K562 (cell line): ENCODE data around the gene MVK. TPM values are rescaled to one million over a fixed set of nuclear protein-coding genes. Genes with fewer than 3 reads are reported as not detected.

Experiments used
- ATAC-seq: fragments of 200-7000 bp; cut with Tn5 transposase; 3 replicates; pipeline ENCODE4 v1.9.1; 2020; ENCODE audit warnings: moderate library complexity
- BruUV-seq: library from RNA; stranded (reverse); fragments of 400-500 nt; replicated peaks from 2 replicates; lab custom pipeline; 2021; lab: Mats Ljungman, UMichigan
- CTCF ChIA-PET: fragments of 300-600 bp; formaldehyde crosslinking; extraction: SDS; loops from one replicate; lab custom pipeline; 2021; ENCODE audit warnings: low intra/inter-chr PET ratio; lab: Yijun Ruan, JAX
- POLR2A ChIA-PET: fragments of 300-600, 350-650 bp; sonication (Branson Sonifier 250); formaldehyde crosslinking; extraction: SDS; loops from one replicate; lab custom pipeline; 2021; ENCODE audit warnings: antibody characterized with exemption, inconsistent platforms; lab: Yijun Ruan, JAX
- DNase-seq, 4 experiments: peaks; one replicate each; pipeline versions ENCODE4 v3.0.0 to v3.0.0-alpha.2; 2011 to 2018; ENCODE audit warnings: low spot score in 3 of 4, mixed read lengths in 3 of 4; ENCODE audit errors: extremely low read depth in 1 of 4
- FAIRE-seq: peaks from 2 replicates; lab custom pipeline; 2011; peaks lifted over from hg19 to GRCh38; lab: Jason Lieb, UNC
- H2AFZ ChIP-seq: 2 replicates; pipeline ENCODE4 v1.6.0; 2011; ENCODE audit warnings: low read depth, low read length, control low read depth, inconsistent platforms
- H3K27ac ChIP-seq: fragments of 200-600 bp; 3 replicates; pipeline ENCODE4 v1.8.0; 2011; ENCODE audit warnings: low read depth, mild to moderate bottlenecking, control low read depth, inconsistent platforms, low read length, moderate library complexity, mixed read lengths; ENCODE audit errors: extremely low read depth
- H3K27me3 ChIP-seq, 2 experiments: fragments of 300-600 bp in 1 of 2; 2 replicates in 1 of 2; 3 replicates in 1 of 2; pipeline versions ENCODE4 v1.6.0 to v1.8.0; 2011; ENCODE audit warnings: inconsistent platforms in 2 of 2, low read length in 2 of 2, mild to moderate bottlenecking in 1 of 2, mixed read lengths in 1 of 2, moderate library complexity in 1 of 2; ENCODE audit not compliant: control insufficient read depth in 2 of 2, insufficient read depth in 2 of 2
- H3K36me3 ChIP-seq: fragments of 300-600 bp; 3 replicates; pipeline ENCODE4 v1.8.0; 2011; ENCODE audit warnings: mild to moderate bottlenecking, low read length, inconsistent platforms; ENCODE audit not compliant: control insufficient read depth, insufficient read depth
- H3K4me1 ChIP-seq, 2 experiments: fragments of 200-600 bp in 1 of 2; replicated peaks in 1 of 2; 2 replicates in 1 of 2; 3 replicates in 1 of 2; pipeline versions ENCODE4 v1.5.1 to v1.8.0; 2011; ENCODE audit warnings: inconsistent platforms in 2 of 2, low read length in 2 of 2, mild to moderate bottlenecking in 1 of 2, mixed read lengths in 1 of 2, moderate library complexity in 1 of 2; ENCODE audit not compliant: control insufficient read depth in 2 of 2, insufficient read depth in 2 of 2
- H3K4me2 ChIP-seq: 2 replicates; pipeline ENCODE4 v1.6.1; 2011; ENCODE audit warnings: low read length, control low read depth, inconsistent platforms, mixed read lengths; ENCODE audit not compliant: insufficient read depth
- H3K4me3 ChIP-seq: fragments of 200-600 bp; sonication (generic), shearing (Covaris generic); 2 replicates; pipeline ENCODE4 v1.5.1; 2016; ENCODE audit warnings: control low read depth, inconsistent platforms
- H3K79me2 ChIP-seq: fragments of 200-600 bp; 3 replicates; pipeline ENCODE4 v1.8.0; 2011; ENCODE audit warnings: low read length, inconsistent platforms; ENCODE audit not compliant: control insufficient read depth, insufficient read depth
- H3K9ac ChIP-seq, 2 experiments: 2 replicates each; pipeline versions ENCODE4 v1.6.0 to v1.6.1; 2011; ENCODE audit warnings: low read depth in 2 of 2, low read length in 2 of 2, control low read depth in 1 of 2, inconsistent platforms in 1 of 2, mild to moderate bottlenecking in 1 of 2, mixed read lengths in 1 of 2; ENCODE audit not compliant: insufficient read depth in 1 of 2
- H3K9me1 ChIP-seq: one replicate; pipeline ENCODE4 v1.6.0; 2011; ENCODE audit warnings: inconsistent platforms, mild to moderate bottlenecking, low read length, moderate library complexity; ENCODE audit not compliant: control insufficient read depth, insufficient read depth
- H3K9me3 ChIP-seq: replicated peaks from 2 replicates; pipeline ENCODE4 v1.5.1; 2011; ENCODE audit warnings: low read depth, low read length, inconsistent platforms; ENCODE audit not compliant: control insufficient read depth, insufficient read depth
- H4K20me1 ChIP-seq: replicated peaks from 2 replicates; pipeline ENCODE4 v1.6.1; 2011; ENCODE audit warnings: low read length, inconsistent platforms, mixed read lengths; ENCODE audit not compliant: control insufficient read depth, insufficient read depth
- BHLHE40 ChIP-seq: IDR thresholded peaks from 2 replicates; pipeline ENCODE4 v1.6.1; 2011; ENCODE audit warnings: low read length, improper control_type of control experiment
- FOXK2 ChIP-seq, 2 experiments: fragments of 450-650 bp; IDR thresholded peaks in 1 of 2; conservative IDR thresholded peaks in 1 of 2; 2 replicates each; pipeline ENCODE4 v1.6.1; 2016; ENCODE audit warnings: low read depth in 2 of 2, mild to moderate bottlenecking in 1 of 2
- JUN ChIP-seq, 2 experiments: sonication (generic) in 1 of 2; formaldehyde crosslinking in 1 of 2; IDR thresholded peaks; 2 replicates each; pipeline versions ENCODE4 v1.6.1 to v1.8.0; 2012 to 2022; ENCODE audit warnings: borderline replicate concordance in 2 of 2, mild to moderate bottlenecking in 2 of 2, improper control_type of control experiment in 1 of 2, low read depth in 1 of 2, low read length in 1 of 2, missing genetic modification reagents in 1 of 2
- KHSRP ChIP-seq: fragments of 450-650 bp; IDR thresholded peaks from 2 replicates; pipeline ENCODE4 v1.6.1; 2017
- MAZ ChIP-seq, 2 experiments: fragments of 450-650 bp in 1 of 2; sonication (generic) in 1 of 2; formaldehyde crosslinking; IDR thresholded peaks in 1 of 2; conservative IDR thresholded peaks in 1 of 2; 2 replicates each; pipeline versions ENCODE4 v1.4.0 to v1.5.0; 2020; ENCODE audit warnings: mild to moderate bottlenecking in 1 of 2, missing genetic modification reagents in 1 of 2
- MNT ChIP-seq, 2 experiments: fragments of 450-650 bp; conservative IDR thresholded peaks; 2 replicates each; pipeline ENCODE4 v1.6.1; 2017; ENCODE audit warnings: mild to moderate bottlenecking in 2 of 2, moderate library complexity in 2 of 2
- SMAD4 ChIP-seq: fragments of 250-450 bp; sonication (Bioruptor Pico); conservative IDR thresholded peaks from 2 replicates; pipeline ENCODE4 v1.8.0; 2021; ENCODE audit warnings: inconsistent platforms, mild to moderate bottlenecking, moderate library complexity
- TAF15 ChIP-seq: fragments of 200-400 bp; formaldehyde crosslinking; IDR thresholded peaks from 2 replicates; pipeline ENCODE4 v1.6.1; 2017; ENCODE audit warnings: mild to moderate bottlenecking, low read depth, low read length, moderate library complexity
- TBP ChIP-seq: optimal IDR thresholded peaks from 2 replicates; pipeline ENCODE3; 2011; ENCODE audit warnings: low read depth, low read length, improper control_type of control experiment
- ZFP1 ChIP-seq: fragments of 450-650 bp; formaldehyde crosslinking; IDR thresholded peaks from 2 replicates; pipeline ENCODE4 v1.4.0; 2020; ENCODE audit warnings: mild to moderate bottlenecking, mixed read lengths
- ZSCAN29 ChIP-seq: fragments of 450-650 bp; IDR thresholded peaks from 2 replicates; pipeline ENCODE4 v1.6.1; 2017
- WGBS: fragments of 100-300 bp; shearing (Covaris generic); methylation state at CpG from one replicate; pipeline ENCODE4 v1.1.6; 2016; ENCODE audit warnings: low coverage, mixed read lengths; ENCODE audit not compliant: insufficient coverage; ENCODE audit errors: missing lambda C conversion rate; 5-methylcytosine and 5-hydroxymethylcytosine counted together
- in situ Hi-C: fragments of 300-500 bp; cut with MboI; formaldehyde crosslinking; loops from 4 replicates; pipeline ENCODE4 v1.15.0; 2018; ENCODE audit warnings: inconsistent platforms, mixed read lengths
- intact Hi-C: fragments of 100-400 bp; cut with micrococcal nuclease; formaldehyde crosslinking; loops from 2 replicates; pipeline ENCODE4 v1.14.2; 2022
- polyA plus RNA-seq, 8 experiments: library from polyadenylated mRNA; depleted of rRNA in 4 of 8; stranded (reverse) in 5 of 8; unstranded in 3 of 8; fragments of >200 nt; fragmentation: Nextera tagmentation in 2 of 8; fragmentation: Illumina TruSeq in 1 of 8; extraction: Ambion mirVana in 2 of 8; extraction: Trizol in 1 of 8; gene quantifications; 2 replicates each; pipeline versions ENCODE4 v1.2.1 to v1.2.3, GENCODE V29; 2011 to 2014; ENCODE audit warnings: inconsistent platforms in 1 of 8, missing spikeins in 1 of 8
- total RNA-seq, 7 experiments: library from RNA; depleted of rRNA in 6 of 7; stranded (reverse); fragments of >200 nt in 6 of 7; fragmentation: Illumina TruSeq in 2 of 7; extraction: Trizol in 2 of 7; gene quantifications; 2 replicates each; pipeline versions ENCODE4 v1.2.1 to v1.2.3, GENCODE V29; 2011 to 2021; ENCODE audit warnings: low replicate concordance in 1 of 7
- TF ChIP-seq, protein P1 (sequence below): sonication (generic); formaldehyde crosslinking; IDR thresholded peaks from 2 replicates; pipeline ENCODE4 v1.8.0; 2022; ENCODE audit warnings: missing genetic modification reagents, mild to moderate bottlenecking, borderline replicate concordance
- TF ChIP-seq, protein P2 (sequence below), 2 experiments: fragments of 200-800 bp in 1 of 2; sonication (Bioruptor generic) in 1 of 2; sonication (generic) in 1 of 2; formaldehyde crosslinking in 1 of 2; IDR thresholded peaks in 1 of 2; conservative IDR thresholded peaks in 1 of 2; 2 replicates each; pipeline versions ENCODE4 v1.5.0 to v1.6.1; 2016 to 2020; ENCODE audit warnings: missing compliant biosample characterization in 1 of 2, missing genetic modification characterization in 1 of 2, missing genetic modification reagents in 1 of 2

MVK gene
- total and polyA plus RNA-seq, 9 of the 15 experiments (the other 6 are each of a cell fraction or from before 2014, with no cell fraction given): 0.41 to 33.6 (median 18.8) TPM

- TF ChIP-seq, protein P1, sequence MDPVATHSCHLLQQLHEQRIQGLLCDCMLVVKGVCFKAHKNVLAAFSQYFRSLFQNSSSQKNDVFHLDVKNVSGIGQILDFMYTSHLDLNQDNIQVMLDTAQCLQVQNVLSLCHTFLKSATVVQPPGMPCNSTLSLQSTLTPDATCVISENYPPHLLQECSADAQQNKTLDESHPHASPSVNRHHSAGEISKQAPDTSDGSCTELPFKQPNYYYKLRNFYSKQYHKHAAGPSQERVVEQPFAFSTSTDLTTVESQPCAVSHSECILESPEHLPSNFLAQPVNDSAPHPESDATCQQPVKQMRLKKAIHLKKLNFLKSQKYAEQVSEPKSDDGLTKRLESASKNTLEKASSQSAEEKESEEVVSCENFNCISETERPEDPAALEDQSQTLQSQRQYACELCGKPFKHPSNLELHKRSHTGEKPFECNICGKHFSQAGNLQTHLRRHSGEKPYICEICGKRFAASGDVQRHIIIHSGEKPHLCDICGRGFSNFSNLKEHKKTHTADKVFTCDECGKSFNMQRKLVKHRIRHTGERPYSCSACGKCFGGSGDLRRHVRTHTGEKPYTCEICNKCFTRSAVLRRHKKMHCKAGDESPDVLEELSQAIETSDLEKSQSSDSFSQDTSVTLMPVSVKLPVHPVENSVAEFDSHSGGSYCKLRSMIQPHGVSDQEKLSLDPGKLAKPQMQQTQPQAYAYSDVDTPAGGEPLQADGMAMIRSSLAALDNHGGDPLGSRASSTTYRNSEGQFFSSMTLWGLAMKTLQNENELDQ: no peak
- TF ChIP-seq MAZ (CRISPR knock-in tag; conservative IDR thresholded peaks at IDR 0.05 in 1 of 2, IDR thresholded peaks at IDR 0.05 in 1 of 2) (no peak), ZFP1 (CRISPR knock-in tag) (no peak), FOXK2 (conservative IDR thresholded peaks at IDR 0.05 in 1 of 2, IDR thresholded peaks at IDR 0.05 in 1 of 2; ENCODE audit: low read depth in 2 of 2) (no peak)
- TF ChIP-seq, all 486 proteins: peak for 0
Observed at GRCh38 chr12:109529691-109530640, 43.6 kb upstream of the MVK start (continued).

GRCh38 chr12:109531411-109531810, 42.2 kb upstream of the MVK start:
- H3K79me2 ChIP-seq: no peaks in the 10 kb centered on the region
- BruUV-seq: no TSS peak
- H3K27ac ChIP-seq: no peak overlapping the region
- ChIA-PET POLR2A (no interaction called here), CTCF (no interaction called here)
- in situ Hi-C loops: no loop called here
- no peak overlapping the region for H3K4me2 ChIP-seq
- DNase-seq (no peak), ATAC-seq (no peak), FAIRE-seq (no peak)
- H3K9me3 ChIP-seq: no peaks in the 10 kb centered on the region
- H3K9me1 ChIP-seq: no peaks in the 10 kb centered on the region
- H3K4me1 ChIP-seq: peaks cover 0 to 5% of the 10 kb centered on the region in 2 experiments; a peak in 1 of 5 replicates
- H4K20me1 ChIP-seq: peaks cover 6% of the 10 kb centered on the region; the same call in 1 of the 2 replicates
- H3K36me3 ChIP-seq: peaks cover 11% of the 10 kb centered on the region
- H3K27me3 ChIP-seq: no peaks in the 10 kb centered on the region; a peak in 1 of 5 replicates
- no peak overlapping the region for H2AFZ ChIP-seq
- intact Hi-C loops: no loop called here
- WGBS: 33% methylated on average over 1 of the region's 2 CpGs
- H3K4me3 ChIP-seq: no peak overlapping the region
- no peak overlapping the region for H3K9ac ChIP-seq
- TF ChIP-seq SMAD4 (CRISPR knock-in tag): no peak
- no peak for TF ChIP-seq TAF15
- no peak for TF ChIP-seq ZSCAN29
- TF ChIP-seq TBP: no peak
- no peak for TF ChIP-seq JUN (IDR thresholded peaks at IDR 0.05; ENCODE audit: borderline replicate concordance, low read depth, low read length)
- TF ChIP-seq JUN (CRISPR knock-in tag; IDR thresholded peaks at IDR 0.05; ENCODE audit: borderline replicate concordance): no peak
- TF ChIP-seq MNT (conservative IDR thresholded peaks at IDR 0.05): no peak
- TF ChIP-seq, protein P2, sequence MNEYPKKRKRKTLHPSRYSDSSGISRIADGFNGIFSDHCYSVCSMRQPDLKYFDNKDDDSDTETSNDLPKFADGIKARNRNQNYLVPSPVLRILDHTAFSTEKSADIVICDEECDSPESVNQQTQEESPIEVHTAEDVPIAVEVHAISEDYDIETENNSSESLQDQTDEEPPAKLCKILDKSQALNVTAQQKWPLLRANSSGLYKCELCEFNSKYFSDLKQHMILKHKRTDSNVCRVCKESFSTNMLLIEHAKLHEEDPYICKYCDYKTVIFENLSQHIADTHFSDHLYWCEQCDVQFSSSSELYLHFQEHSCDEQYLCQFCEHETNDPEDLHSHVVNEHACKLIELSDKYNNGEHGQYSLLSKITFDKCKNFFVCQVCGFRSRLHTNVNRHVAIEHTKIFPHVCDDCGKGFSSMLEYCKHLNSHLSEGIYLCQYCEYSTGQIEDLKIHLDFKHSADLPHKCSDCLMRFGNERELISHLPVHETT (CRISPR knock-in tag; conservative IDR thresholded peaks at IDR 0.05 in 1 of 2, IDR thresholded peaks at IDR 0.05 in 1 of 2): no peak
- TF ChIP-seq KHSRP: no peak
- no peak for TF ChIP-seq BHLHE40
